ENCODE data around the gene PPM1H.
A peak's percentile ranks its signal among the peaks of the same experiment; 100 is the strongest.

- no peak for TF ChIP-seq EP300 (IDR thresholded peaks at IDR 0.05)
- no peak for TF ChIP-seq CTCF (IDR thresholded peaks at IDR 0.05)
- TF ChIP-seq POLR2A (IDR thresholded peaks at IDR 0.05): no peak
- TF ChIP-seq POLR2AphosphoS5 (IDR thresholded peaks at IDR 0.05): peak in 1 of 3 donors; percentile 32
These were observed 309.7 kb downstream of the PPM1H start for GRCh38 chr12:62625228-62625627.

All from stomach (tissue), 4 donors.